ENCODE data around the gene LIF. TPM values are rescaled to one million over a fixed set of nuclear protein-coding genes. Genes with fewer than 3 reads are reported as not detected.

The LIF gene
- total RNA-seq, 1 experiment from 2014 or later: 8.0 TPM

- H3K4me3 ChIP-seq (ENCODE audit: low read depth, low read length): no peak overlapping the region
- H3K9me3 Mint-ChIP-seq (ENCODE audit: unreplicated experiment): no peaks in the 10 kb centered on the region
- H3K4me1 Mint-ChIP-seq (ENCODE audit: low read depth, unreplicated experiment): peaks cover 22% of the 10 kb centered on the region
- no peak for DNase-seq
- no peaks in the 10 kb centered on the region for H3K27me3 Mint-ChIP-seq (ENCODE audit: insufficient read depth, unreplicated experiment)
- no peaks in the 10 kb centered on the region for H3K27me3 ChIP-seq (replicated peaks; ENCODE audit: control insufficient read depth, insufficient read depth, low read length)
- H3K36me3 ChIP-seq (ENCODE audit: control insufficient read depth, insufficient read depth, low read length): no peaks in the 10 kb centered on the region; the same call in 1 of the 2 replicates
- no peak overlapping the region for H3K27ac Mint-ChIP-seq (ENCODE audit: unreplicated experiment)
- no peak overlapping the region for H3K4me3 Mint-ChIP-seq (ENCODE audit: unreplicated experiment)
- ChIA-PET CTCF (no interaction called here), POLR2A (no interaction called here)
- BruUV-seq (replicated peaks): no TSS peak
- H3K9me3 ChIP-seq: no peaks in the 10 kb centered on the region
- H3K4me1 ChIP-seq: peaks cover 44% of the 10 kb centered on the region
- TF ChIP-seq, protein P1, sequence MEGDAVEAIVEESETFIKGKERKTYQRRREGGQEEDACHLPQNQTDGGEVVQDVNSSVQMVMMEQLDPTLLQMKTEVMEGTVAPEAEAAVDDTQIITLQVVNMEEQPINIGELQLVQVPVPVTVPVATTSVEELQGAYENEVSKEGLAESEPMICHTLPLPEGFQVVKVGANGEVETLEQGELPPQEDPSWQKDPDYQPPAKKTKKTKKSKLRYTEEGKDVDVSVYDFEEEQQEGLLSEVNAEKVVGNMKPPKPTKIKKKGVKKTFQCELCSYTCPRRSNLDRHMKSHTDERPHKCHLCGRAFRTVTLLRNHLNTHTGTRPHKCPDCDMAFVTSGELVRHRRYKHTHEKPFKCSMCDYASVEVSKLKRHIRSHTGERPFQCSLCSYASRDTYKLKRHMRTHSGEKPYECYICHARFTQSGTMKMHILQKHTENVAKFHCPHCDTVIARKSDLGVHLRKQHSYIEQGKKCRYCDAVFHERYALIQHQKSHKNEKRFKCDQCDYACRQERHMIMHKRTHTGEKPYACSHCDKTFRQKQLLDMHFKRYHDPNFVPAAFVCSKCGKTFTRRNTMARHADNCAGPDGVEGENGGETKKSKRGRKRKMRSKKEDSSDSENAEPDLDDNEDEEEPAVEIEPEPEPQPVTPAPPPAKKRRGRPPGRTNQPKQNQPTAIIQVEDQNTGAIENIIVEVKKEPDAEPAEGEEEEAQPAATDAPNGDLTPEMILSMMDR (IDR thresholded peaks at IDR 0.05; ENCODE audit: insufficient read depth in 1 of 2, low read depth in 1 of 2, low read length in 1 of 2, severe bottlenecking in 1 of 2, unreplicated experiment in 1 of 2): no peak
- intact Hi-C loops (cut with micrococcal nuclease; ENCODE audit: unreplicated experiment): no loop called here
- peaks cover 16% of the 10 kb centered on the region for H3K36me3 Mint-ChIP-seq (ENCODE audit: insufficient read depth, unreplicated experiment)
Observed at GRCh38 chr22:30240541-30241417, 5.8 kb downstream of the LIF start.

GRCh38 chr22:30239488-30240405, 6.8 kb downstream of the LIF start:
- peak overlapping the region; percentile 68 for H3K27ac Mint-ChIP-seq (ENCODE audit: unreplicated experiment)
- no peak overlapping the region for H3K4me3 Mint-ChIP-seq (ENCODE audit: unreplicated experiment)
- no peak for DNase-seq
- no peaks in the 10 kb centered on the region for H3K9me3 Mint-ChIP-seq (ENCODE audit: unreplicated experiment)
- H3K36me3 Mint-ChIP-seq (ENCODE audit: insufficient read depth, unreplicated experiment): peaks cover 16% of the 10 kb centered on the region
- no peaks in the 10 kb centered on the region for H3K27me3 ChIP-seq (replicated peaks; ENCODE audit: control insufficient read depth, insufficient read depth, low read length)
- intact Hi-C loops (cut with micrococcal nuclease; ENCODE audit: unreplicated experiment): no loop called here
- H3K9me3 ChIP-seq: no peaks in the 10 kb centered on the region
- no peaks in the 10 kb centered on the region; the same call in 1 of the 2 replicates for H3K36me3 ChIP-seq (ENCODE audit: control insufficient read depth, insufficient read depth, low read length)
- no peak overlapping the region for H3K4me3 ChIP-seq (ENCODE audit: low read depth, low read length)
- CTCF ChIA-PET: no interaction called here
- H3K4me1 Mint-ChIP-seq (ENCODE audit: low read depth, unreplicated experiment): peaks cover 26% of the 10 kb centered on the region
- TF ChIP-seq, protein P1 (IDR thresholded peaks at IDR 0.05; ENCODE audit: insufficient read depth in 1 of 2, low read depth in 1 of 2, low read length in 1 of 2, severe bottlenecking in 1 of 2, unreplicated experiment in 1 of 2): no peak
- H3K27me3 Mint-ChIP-seq (ENCODE audit: insufficient read depth, unreplicated experiment): no peaks in the 10 kb centered on the region
- POLR2A ChIA-PET: interaction anchor here (0.7 kb wide), 1 partner anchor 30 kb away, joined by 9 read pairs; no protein-coding TSS in a partner anchor
- H3K4me1 ChIP-seq: peaks cover 49% of the 10 kb centered on the region
- no TSS peak for BruUV-seq (replicated peaks)
